CD4-positive, alpha-beta T cell (primary cell): Measurements from ENCODE around the gene SLC29A1. TPM values are rescaled to one million over a fixed set of nuclear protein-coding genes. Genes with fewer than 3 reads are reported as not detected.

ENCODE experiments used
- ATAC-seq: fragments of 200-7000 bp; cut with Tn5 transposase; one replicate; pipeline ENCODE4 v1.10.0; 2022; ENCODE audit warnings: mild to moderate bottlenecking; ENCODE audit not compliant: poor library complexity
- CTCF ChIA-PET: fragments of 350-600 bp; sonication (Branson Sonifier 250); formaldehyde crosslinking; loops from one replicate; lab custom pipeline; 2021; ENCODE audit warnings: antibody characterized with exemption, inconsistent platforms; lab: Charles Lee
- POLR2A ChIA-PET: fragments of 350-600 bp; sonication (Branson Sonifier 250); formaldehyde crosslinking; loops from one replicate; lab custom pipeline; 2021; ENCODE audit warnings: antibody characterized with exemption, inconsistent platforms; lab: Charles Lee
- DNase-seq, 14 experiments: peaks; one replicate each; pipeline ENCODE4 v3.0.0-alpha.2; 2013 to 2020; ENCODE audit warnings: mixed read lengths in 2 of 14
- H3K27ac ChIP-seq, 2 donors: one replicate each; pipeline versions ENCODE4 v1.5.1 to v1.7.0; 2013; ENCODE audit warnings: low read length in 2 of 2, low read depth in 1 of 2, mild to moderate bottlenecking in 1 of 2
- H3K27me3 ChIP-seq, 2 experiments: 1 replicate in 1 of 2; 2 replicates in 1 of 2; pipeline versions ENCODE4 v1.6.1 to v1.7.0; 2013; ENCODE audit warnings: low read length in 2 of 2, control low read depth in 1 of 2, mild to moderate bottlenecking in 1 of 2, moderate library complexity in 1 of 2; ENCODE audit not compliant: insufficient read depth in 2 of 2, control insufficient read depth in 1 of 2
- H3K36me3 ChIP-seq: one replicate; pipeline ENCODE4 v1.6.1; 2013; ENCODE audit warnings: low read length, control low read depth; ENCODE audit not compliant: insufficient read depth
- H3K4me1 ChIP-seq: one replicate; pipeline ENCODE4 v1.6.1; 2013; ENCODE audit warnings: low read length, control low read depth; ENCODE audit not compliant: insufficient read depth
- H3K4me3 ChIP-seq: one replicate; pipeline ENCODE4 v1.5.1; 2013; ENCODE audit warnings: mild to moderate bottlenecking, low read length, moderate library complexity
- H3K9me3 ChIP-seq, 2 experiments: 1 replicate in 1 of 2; 2 replicates in 1 of 2; pipeline versions ENCODE4 v1.6.1 to v1.7.0; 2013; ENCODE audit warnings: low read length in 2 of 2, mild to moderate bottlenecking in 2 of 2, control low read depth in 1 of 2, moderate library complexity in 1 of 2; ENCODE audit not compliant: control insufficient read depth in 1 of 2, insufficient read depth in 1 of 2
- H3K27ac Mint-ChIP-seq: one replicate; pipeline ENCODE4 v1.8.0; 2020; ENCODE audit warnings: mixed read lengths
- H3K27me3 Mint-ChIP-seq: one replicate; pipeline ENCODE4 v1.8.0; 2021; ENCODE audit warnings: mixed read lengths
- H3K36me3 Mint-ChIP-seq: one replicate; pipeline ENCODE4 v1.8.0; 2021; ENCODE audit warnings: low read depth, mixed read lengths
- H3K4me1 Mint-ChIP-seq: one replicate; pipeline ENCODE4 v1.8.0; 2021; ENCODE audit warnings: low read depth, mixed read lengths
- H3K4me3 Mint-ChIP-seq: one replicate; pipeline ENCODE4 v1.8.0; 2020; ENCODE audit warnings: mild to moderate bottlenecking, mixed read lengths
- H3K9me3 Mint-ChIP-seq: one replicate; pipeline ENCODE4 v1.8.0; 2020; ENCODE audit warnings: mixed read lengths
- intact Hi-C, 2 experiments: fragments of 100-400 bp; cut with DNase I in 1 of 2; cut with micrococcal nuclease in 1 of 2; formaldehyde crosslinking; loops; one replicate each; pipeline versions ENCODE4 v1.15.1 to v1.9.0; 2023 to 2025; cut with DNase I, micrococcal nuclease
- total RNA-seq, 174 experiments: library from RNA in 2 of 174; stranded (reverse) in 2 of 174; gene quantifications; one replicate each; pipeline ENCODE4 v1.2.3 and lab custom pipeline; 2021 to 2026
- TF ChIP-seq, protein P1 (sequence below): fragments of 200-600 bp; IDR thresholded peaks from one replicate; pipeline ENCODE4 v1.8.0; 2022; ENCODE audit warnings: antibody characterized with exemption, mild to moderate bottlenecking

SLC29A1 gene
- total RNA-seq, 2 experiments from 2014 or later, result 0.67 to 1.3 TPM

DNA sequence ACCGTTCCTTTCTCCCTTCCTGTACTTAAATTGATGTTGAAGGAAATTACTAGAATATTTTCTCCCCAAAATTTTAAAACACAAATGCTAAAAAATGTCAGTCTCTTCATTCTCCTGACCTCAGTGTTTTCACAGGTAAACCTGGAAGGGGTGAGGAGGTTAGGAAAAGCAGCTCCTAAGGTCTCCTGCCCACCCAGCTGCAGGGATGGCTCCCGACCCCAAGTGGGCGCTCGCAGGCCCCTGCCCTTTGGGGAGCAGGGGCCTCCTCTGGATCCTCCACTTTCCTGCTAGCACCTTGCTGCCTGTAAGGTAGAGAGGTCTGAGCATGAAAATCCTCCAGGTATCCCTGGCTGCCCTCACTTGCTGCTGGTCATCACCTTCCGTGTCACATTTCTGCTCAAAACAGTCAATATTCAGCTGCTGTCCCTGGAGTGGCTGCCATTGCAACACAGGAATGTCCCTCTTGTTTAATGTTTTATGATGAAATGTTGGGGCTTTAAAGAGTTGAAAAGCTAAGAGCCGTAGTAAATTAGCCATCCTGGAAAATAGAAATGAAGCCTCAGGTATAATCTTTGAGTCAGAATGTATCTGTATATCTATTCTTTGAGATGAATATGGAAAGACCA lies 12.6 kb downstream of the SLC29A1 start:
- ChIA-PET CTCF (interaction anchor here (0.7 to 1.5 kb wide), 2 partner anchors 21 to 77 kb away, joined by 3 read pairs; partner anchors contain the start of genes AARS2 and SLC35B2), POLR2A (interaction anchor here (1.0 to 4.4 kb wide), 2 partner anchors 11 to 20 kb away, joined by 3 to 65 read pairs; partner anchors contain the start of gene HSP90AB1)
- Histone ChIP-seq H3K9me3 (no peaks in the 10 kb centered on the region), H3K27ac (no peak overlapping the region), H3K27me3 (no peaks in the 10 kb centered on the region), H3K4me3 (no peak overlapping the region), H3K4me1 (peaks cover 18% of the 10 kb centered on the region), H3K36me3 (no peaks in the 10 kb centered on the region)
- DNase-seq (no peak), ATAC-seq (no peak)
- Mint-ChIP-seq H3K4me1 (peaks cover 8% of the 10 kb centered on the region), H3K27ac (no peak overlapping the region), H3K27me3 (no peaks in the 10 kb centered on the region), H3K4me3 (peak overlapping the region; percentile 30), H3K36me3 (no peaks in the 10 kb centered on the region), H3K9me3 (no peaks in the 10 kb centered on the region)
- TF ChIP-seq, protein P1, sequence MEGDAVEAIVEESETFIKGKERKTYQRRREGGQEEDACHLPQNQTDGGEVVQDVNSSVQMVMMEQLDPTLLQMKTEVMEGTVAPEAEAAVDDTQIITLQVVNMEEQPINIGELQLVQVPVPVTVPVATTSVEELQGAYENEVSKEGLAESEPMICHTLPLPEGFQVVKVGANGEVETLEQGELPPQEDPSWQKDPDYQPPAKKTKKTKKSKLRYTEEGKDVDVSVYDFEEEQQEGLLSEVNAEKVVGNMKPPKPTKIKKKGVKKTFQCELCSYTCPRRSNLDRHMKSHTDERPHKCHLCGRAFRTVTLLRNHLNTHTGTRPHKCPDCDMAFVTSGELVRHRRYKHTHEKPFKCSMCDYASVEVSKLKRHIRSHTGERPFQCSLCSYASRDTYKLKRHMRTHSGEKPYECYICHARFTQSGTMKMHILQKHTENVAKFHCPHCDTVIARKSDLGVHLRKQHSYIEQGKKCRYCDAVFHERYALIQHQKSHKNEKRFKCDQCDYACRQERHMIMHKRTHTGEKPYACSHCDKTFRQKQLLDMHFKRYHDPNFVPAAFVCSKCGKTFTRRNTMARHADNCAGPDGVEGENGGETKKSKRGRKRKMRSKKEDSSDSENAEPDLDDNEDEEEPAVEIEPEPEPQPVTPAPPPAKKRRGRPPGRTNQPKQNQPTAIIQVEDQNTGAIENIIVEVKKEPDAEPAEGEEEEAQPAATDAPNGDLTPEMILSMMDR, result no peak
- intact Hi-C loops, result loop anchor here (2.0 to 5.0 kb wide), 2 partner anchors 13 to 139 kb away; partner anchors contain the start of gene SLC29A1 (in 1 of the 2)

DNA sequence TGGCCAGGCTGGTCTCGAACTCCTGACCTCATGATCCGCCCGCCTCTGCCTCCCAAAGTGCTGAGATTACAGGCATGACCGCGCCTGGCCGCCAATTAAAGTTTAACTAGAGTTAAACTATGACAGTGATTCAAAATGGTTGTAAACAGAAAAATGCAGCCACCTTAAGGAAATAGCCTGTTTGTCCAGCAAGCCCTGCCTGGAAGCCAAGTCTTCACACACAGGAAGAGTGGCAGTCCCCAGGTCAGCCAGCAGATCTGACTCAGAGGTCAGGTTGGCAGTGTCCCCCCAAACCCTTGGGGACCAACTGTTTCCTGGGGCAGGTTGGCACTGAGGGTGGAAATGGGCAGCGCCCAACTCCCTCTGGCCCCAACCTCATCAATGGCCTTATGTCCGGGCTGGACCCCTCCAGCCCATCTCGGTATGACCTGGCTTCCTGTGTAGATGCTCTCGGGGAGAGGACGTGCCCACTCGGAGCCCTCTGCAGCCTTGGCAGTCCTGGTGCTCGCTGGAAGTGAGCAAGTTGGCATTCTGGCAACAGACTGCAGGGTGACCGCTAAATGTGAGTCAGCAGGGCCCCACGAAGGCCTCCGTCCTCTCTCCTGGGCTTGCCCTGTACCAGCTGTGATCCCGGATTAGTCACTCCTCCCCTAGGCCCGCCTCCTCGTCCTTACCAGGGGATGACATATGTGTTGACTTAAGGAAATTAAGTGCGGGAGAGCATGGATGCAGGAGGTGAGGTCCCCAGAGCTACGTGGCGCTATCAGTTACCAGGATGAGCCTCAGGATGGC lies 13.8 kb downstream of the SLC29A1 start:
- H3K27me3 Mint-ChIP-seq, result no peaks in the 10 kb centered on the region
- ChIA-PET CTCF (interaction anchor here (0.9 to 2.1 kb wide), 8 partner anchors 10 to 141 kb away, joined by 3 to 13 read pairs (median 5); partner anchors contain the start of genes HSP90AB1, SLC29A1 and SLC35B2), POLR2A (interaction anchor here (0.6 to 4.4 kb wide), 11 partner anchors 9 to 468 kb away, joined by 3 to 65 read pairs (median 4); partner anchors contain the start of genes CDC5L, HSP90AB1 and SLC29A1)
- ATAC-seq, result peak; percentile 77
- peak overlapping the region; percentile 64 for H3K4me3 ChIP-seq
- H3K4me1 ChIP-seq, result peaks cover 18% of the 10 kb centered on the region
- H3K27ac ChIP-seq, result peak overlapping the region; percentile 74 to 80
- H3K9me3 ChIP-seq, result no peaks in the 10 kb centered on the region
- no peaks in the 10 kb centered on the region for H3K9me3 Mint-ChIP-seq
- H3K27me3 ChIP-seq, result no peaks in the 10 kb centered on the region
- H3K36me3 Mint-ChIP-seq, result no peaks in the 10 kb centered on the region
- intact Hi-C loops, result loop anchor here (2.0 to 5.0 kb wide), 2 partner anchors 14 to 140 kb away; partner anchors contain the start of gene SLC29A1 (in 1 of the 2)
- H3K4me1 Mint-ChIP-seq, result peaks cover 8% of the 10 kb centered on the region
- TF ChIP-seq, protein P1, result no peak
- peak in 11 of 14 experiments; percentile 22 to 86 (median 56) for DNase-seq
- H3K4me3 Mint-ChIP-seq, result peak overlapping the region; percentile 90
- H3K27ac Mint-ChIP-seq, result peak overlapping the region; percentile 86
- no peaks in the 10 kb centered on the region for H3K36me3 ChIP-seq

DNA sequence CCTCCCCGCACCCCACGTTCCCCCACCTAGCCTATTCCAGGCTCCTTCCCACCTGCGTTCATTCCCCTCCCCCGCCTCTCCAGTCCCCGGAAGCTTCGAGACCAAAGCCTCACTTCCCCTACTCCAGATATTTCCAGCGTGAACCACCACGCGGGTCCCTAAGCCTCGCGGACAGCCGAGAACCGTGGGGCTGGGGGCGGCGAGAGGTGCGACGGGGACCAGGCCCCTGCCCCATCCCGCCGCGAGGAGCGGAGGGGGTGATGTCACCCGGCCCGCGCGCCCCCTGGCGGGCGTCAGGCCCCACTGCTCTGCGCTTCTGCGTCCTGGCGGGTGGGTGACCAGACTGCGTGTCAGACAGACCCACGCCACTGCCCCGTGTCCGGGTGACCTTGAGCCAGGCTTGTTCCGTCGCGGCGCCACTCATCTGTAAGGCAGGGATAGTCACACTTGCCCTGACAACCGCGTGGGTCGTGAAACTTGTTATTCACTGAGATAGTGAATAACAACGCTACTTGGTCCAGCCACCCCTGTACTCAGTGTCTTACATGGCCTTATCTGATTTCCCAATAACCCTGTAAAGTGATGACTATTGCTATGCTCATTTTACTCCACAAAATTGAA lies 14.5 kb downstream of the SLC29A1 start:
- Histone ChIP-seq H3K27ac (peak overlapping the region; percentile 74 to 80), H3K36me3 (no peaks in the 10 kb centered on the region), H3K9me3 (no peaks in the 10 kb centered on the region), H3K4me1 (peaks cover 18% of the 10 kb centered on the region), H3K27me3 (no peaks in the 10 kb centered on the region), H3K4me3 (peak overlapping the region; percentile 64)
- Mint-ChIP-seq H3K36me3 (no peaks in the 10 kb centered on the region), H3K4me3 (peak overlapping the region; percentile 90), H3K27ac (peak overlapping the region; percentile 86), H3K4me1 (peaks cover 8% of the 10 kb centered on the region), H3K27me3 (no peaks in the 10 kb centered on the region), H3K9me3 (no peaks in the 10 kb centered on the region)
- TF ChIP-seq, protein P1, result peak; percentile 99
- ChIA-PET POLR2A (interaction anchor here (0.6 to 4.4 kb wide), 10 partner anchors 9 to 469 kb away, joined by 3 to 65 read pairs (median 4); partner anchors contain the start of genes CDC5L, HSP90AB1 and SLC29A1), CTCF (interaction anchor here (0.9 to 2.1 kb wide), 8 partner anchors 9 to 141 kb away, joined by 3 to 13 read pairs (median 5); partner anchors contain the start of genes HSP90AB1, SLC29A1 and SLC35B2)
- intact Hi-C loops, result loop anchor here (1.0 to 5.0 kb wide), 4 partner anchors 15 to 141 kb away; partner anchors contain the start of gene SLC29A1 (in 1 of the 2)
- DNase-seq (peak; percentile 61 to 90 (median 74)), ATAC-seq (peak; percentile 89)
